ENCODE results near the gene BIN1. TPM values are rescaled to one million over a fixed set of nuclear protein-coding genes. Genes with fewer than 3 reads are reported as not detected.

Gene BIN1
- total RNA-seq, 1 experiment from 2014 or later = 42.5 TPM

DNA sequence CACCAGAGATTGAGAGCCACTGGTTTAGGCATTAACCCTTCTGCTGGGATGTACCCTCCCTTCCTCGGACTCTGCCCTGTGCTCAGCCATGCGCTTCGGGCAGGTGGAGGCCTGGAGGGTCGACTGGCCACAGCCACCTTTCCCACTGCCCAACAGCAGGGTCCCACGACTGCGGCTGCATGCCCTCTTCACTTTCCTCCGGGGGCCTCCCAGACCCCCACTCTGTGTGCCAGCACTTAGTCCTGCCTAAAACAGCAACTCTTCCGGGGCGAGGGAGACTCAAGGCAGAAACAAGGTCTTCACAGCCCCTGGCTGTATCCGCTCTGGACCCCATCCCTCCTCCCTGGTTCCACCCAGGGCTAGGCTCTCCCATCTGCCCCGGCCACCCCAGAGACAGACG is 31.3 kb upstream of the BIN1 start (continued):
- TF ChIP-seq, protein P1, sequence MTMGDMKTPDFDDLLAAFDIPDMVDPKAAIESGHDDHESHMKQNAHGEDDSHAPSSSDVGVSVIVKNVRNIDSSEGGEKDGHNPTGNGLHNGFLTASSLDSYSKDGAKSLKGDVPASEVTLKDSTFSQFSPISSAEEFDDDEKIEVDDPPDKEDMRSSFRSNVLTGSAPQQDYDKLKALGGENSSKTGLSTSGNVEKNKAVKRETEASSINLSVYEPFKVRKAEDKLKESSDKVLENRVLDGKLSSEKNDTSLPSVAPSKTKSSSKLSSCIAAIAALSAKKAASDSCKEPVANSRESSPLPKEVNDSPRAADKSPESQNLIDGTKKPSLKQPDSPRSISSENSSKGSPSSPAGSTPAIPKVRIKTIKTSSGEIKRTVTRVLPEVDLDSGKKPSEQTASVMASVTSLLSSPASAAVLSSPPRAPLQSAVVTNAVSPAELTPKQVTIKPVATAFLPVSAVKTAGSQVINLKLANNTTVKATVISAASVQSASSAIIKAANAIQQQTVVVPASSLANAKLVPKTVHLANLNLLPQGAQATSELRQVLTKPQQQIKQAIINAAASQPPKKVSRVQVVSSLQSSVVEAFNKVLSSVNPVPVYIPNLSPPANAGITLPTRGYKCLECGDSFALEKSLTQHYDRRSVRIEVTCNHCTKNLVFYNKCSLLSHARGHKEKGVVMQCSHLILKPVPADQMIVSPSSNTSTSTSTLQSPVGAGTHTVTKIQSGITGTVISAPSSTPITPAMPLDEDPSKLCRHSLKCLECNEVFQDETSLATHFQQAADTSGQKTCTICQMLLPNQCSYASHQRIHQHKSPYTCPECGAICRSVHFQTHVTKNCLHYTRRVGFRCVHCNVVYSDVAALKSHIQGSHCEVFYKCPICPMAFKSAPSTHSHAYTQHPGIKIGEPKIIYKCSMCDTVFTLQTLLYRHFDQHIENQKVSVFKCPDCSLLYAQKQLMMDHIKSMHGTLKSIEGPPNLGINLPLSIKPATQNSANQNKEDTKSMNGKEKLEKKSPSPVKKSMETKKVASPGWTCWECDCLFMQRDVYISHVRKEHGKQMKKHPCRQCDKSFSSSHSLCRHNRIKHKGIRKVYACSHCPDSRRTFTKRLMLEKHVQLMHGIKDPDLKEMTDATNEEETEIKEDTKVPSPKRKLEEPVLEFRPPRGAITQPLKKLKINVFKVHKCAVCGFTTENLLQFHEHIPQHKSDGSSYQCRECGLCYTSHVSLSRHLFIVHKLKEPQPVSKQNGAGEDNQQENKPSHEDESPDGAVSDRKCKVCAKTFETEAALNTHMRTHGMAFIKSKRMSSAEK (CRISPR knock-in tag; IDR thresholded peaks at IDR 0.05; ENCODE audit: borderline replicate concordance) = no peak

DNA sequence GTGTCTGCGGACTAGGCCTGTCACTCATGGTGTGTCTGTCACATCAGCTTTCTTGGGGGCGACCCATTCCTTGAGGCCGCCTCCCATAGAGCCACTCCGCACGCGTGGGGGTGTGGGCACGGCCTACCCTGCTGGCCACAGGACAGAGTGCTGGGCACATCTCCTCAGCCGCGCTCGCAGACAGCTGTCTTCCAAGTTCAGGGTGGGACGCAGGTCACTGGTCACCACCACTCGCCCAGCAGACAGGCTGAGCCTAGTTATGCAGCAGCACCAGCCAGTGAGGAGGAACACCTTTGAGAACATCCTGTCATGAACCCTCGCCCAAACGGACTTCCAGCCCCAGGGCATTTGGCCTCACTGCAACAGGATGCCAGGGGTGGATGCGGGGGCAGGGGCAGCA is 30.8 kb upstream of the BIN1 start:
- Mint-ChIP-seq H3K27ac (no peak overlapping the region), H3K36me3 (no peaks in the 10 kb centered on the region; the same call in 1 of the 2 replicates), H3K27me3 (ENCODE audit: low read depth) (0 out of 2 replicates have a peak, but pooled peaks cover 2% of the 10 kb centered on the region), H3K4me3 (no peak overlapping the region), H3K4me1 (no peaks in the 10 kb centered on the region), H3K9me3 (peaks cover 12% of the 10 kb centered on the region)
- ChIA-PET CTCF (interaction anchor here (0.9 kb wide), 1 partner anchor 28 kb away, joined by 3 read pairs; no protein-coding TSS in a partner anchor), POLR2A (interaction anchor here (0.6 kb wide), 1 partner anchor 14 kb away, joined by 4 read pairs; no protein-coding TSS in a partner anchor)
- ATAC-seq = no peak
- no peak for DNase-seq (ENCODE audit: low spot score)
- TF ChIP-seq CBFB (CRISPR knock-in tag; IDR thresholded peaks at IDR 0.05; ENCODE audit: low read depth) = no peak
- TF ChIP-seq, protein P2, sequence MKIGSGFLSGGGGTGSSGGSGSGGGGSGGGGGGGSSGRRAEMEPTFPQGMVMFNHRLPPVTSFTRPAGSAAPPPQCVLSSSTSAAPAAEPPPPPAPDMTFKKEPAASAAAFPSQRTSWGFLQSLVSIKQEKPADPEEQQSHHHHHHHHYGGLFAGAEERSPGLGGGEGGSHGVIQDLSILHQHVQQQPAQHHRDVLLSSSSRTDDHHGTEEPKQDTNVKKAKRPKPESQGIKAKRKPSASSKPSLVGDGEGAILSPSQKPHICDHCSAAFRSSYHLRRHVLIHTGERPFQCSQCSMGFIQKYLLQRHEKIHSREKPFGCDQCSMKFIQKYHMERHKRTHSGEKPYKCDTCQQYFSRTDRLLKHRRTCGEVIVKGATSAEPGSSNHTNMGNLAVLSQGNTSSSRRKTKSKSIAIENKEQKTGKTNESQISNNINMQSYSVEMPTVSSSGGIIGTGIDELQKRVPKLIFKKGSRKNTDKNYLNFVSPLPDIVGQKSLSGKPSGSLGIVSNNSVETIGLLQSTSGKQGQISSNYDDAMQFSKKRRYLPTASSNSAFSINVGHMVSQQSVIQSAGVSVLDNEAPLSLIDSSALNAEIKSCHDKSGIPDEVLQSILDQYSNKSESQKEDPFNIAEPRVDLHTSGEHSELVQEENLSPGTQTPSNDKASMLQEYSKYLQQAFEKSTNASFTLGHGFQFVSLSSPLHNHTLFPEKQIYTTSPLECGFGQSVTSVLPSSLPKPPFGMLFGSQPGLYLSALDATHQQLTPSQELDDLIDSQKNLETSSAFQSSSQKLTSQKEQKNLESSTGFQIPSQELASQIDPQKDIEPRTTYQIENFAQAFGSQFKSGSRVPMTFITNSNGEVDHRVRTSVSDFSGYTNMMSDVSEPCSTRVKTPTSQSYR (CRISPR knock-in tag; IDR thresholded peaks at IDR 0.05) = no peak
- no peak for TF ChIP-seq TP53 (CRISPR knock-in tag; IDR thresholded peaks at IDR 0.05)
- no peak for TF ChIP-seq ZNF423 (CRISPR knock-in tag; IDR thresholded peaks at IDR 0.05)
- no peak for TF ChIP-seq JAZF1 (CRISPR knock-in tag; IDR thresholded peaks at IDR 0.05)
- TF ChIP-seq ZNF121 (CRISPR knock-in tag; IDR thresholded peaks at IDR 0.05) = no peak

DNA sequence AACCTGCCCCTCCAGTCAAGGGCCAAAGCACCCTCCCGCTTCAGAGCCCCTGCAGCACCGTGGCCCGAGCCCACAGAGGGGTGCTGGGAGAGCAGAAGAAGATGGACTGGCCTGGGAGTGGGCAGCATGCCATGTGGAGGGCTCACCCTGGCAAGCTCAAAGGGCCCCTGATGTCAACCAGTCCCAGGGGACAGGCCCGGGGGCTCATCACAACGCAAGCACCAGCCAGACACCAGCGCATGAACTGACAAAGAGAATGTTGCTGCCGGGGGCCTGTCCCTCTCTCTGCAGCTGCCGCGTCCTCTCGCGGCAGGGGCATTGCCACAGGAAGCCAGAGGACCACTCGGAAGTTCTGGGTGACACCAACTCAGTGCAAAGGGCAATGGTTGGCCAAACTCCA is 30.3 kb upstream of the BIN1 start:
- Mint-ChIP-seq H3K9me3 (peaks cover 12% of the 10 kb centered on the region), H3K4me3 (no peak overlapping the region), H3K27ac (no peak overlapping the region), H3K27me3 (ENCODE audit: low read depth) (0 out of 2 replicates have a peak, but pooled peaks cover 2% of the 10 kb centered on the region), H3K36me3 (no peaks in the 10 kb centered on the region; the same call in 1 of the 2 replicates), H3K4me1 (no peaks in the 10 kb centered on the region)
- CTCF ChIA-PET = interaction anchor here (0.9 kb wide), 1 partner anchor 28 kb away, joined by 3 read pairs; no protein-coding TSS in a partner anchor
- POLR2A ChIA-PET = interaction anchor here (0.6 kb wide), 1 partner anchor 13 kb away, joined by 4 read pairs; no protein-coding TSS in a partner anchor
- ATAC-seq (no peak), DNase-seq (ENCODE audit: low spot score) (no peak)
- TF ChIP-seq SMAD4 (CRISPR knock-in tag; IDR thresholded peaks at IDR 0.05) (no peak), ZNF317 (CRISPR knock-in tag; IDR thresholded peaks at IDR 0.05; ENCODE audit: borderline replicate concordance, low read depth) (no peak), IRF2 (CRISPR knock-in tag; IDR thresholded peaks at IDR 0.05; ENCODE audit: borderline replicate concordance, low read depth) (no peak), ZNF671 (CRISPR knock-in tag; IDR thresholded peaks at IDR 0.05) (no peak), ESRRA (CRISPR knock-in tag; IDR thresholded peaks at IDR 0.05; ENCODE audit: borderline replicate concordance) (no peak), ZNF396 (CRISPR knock-in tag; IDR thresholded peaks at IDR 0.05; ENCODE audit: borderline replicate concordance) (no peak), JAZF1 (CRISPR knock-in tag; IDR thresholded peaks at IDR 0.05) (no peak), NFE2L1 (CRISPR knock-in tag; IDR thresholded peaks at IDR 0.05) (no peak), TCF7 (CRISPR knock-in tag; IDR thresholded peaks at IDR 0.05; ENCODE audit: low read depth) (no peak), NR3C1 (CRISPR knock-in tag; conservative IDR thresholded peaks at IDR 0.05; ENCODE audit: low read depth) (no peak), TEAD4 (CRISPR knock-in tag; IDR thresholded peaks at IDR 0.05) (no peak)
- TF ChIP-seq, protein P3, sequence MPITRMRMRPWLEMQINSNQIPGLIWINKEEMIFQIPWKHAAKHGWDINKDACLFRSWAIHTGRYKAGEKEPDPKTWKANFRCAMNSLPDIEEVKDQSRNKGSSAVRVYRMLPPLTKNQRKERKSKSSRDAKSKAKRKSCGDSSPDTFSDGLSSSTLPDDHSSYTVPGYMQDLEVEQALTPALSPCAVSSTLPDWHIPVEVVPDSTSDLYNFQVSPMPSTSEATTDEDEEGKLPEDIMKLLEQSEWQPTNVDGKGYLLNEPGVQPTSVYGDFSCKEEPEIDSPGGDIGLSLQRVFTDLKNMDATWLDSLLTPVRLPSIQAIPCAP (CRISPR knock-in tag; IDR thresholded peaks at IDR 0.05) = no peak
- TF ChIP-seq, protein P4, sequence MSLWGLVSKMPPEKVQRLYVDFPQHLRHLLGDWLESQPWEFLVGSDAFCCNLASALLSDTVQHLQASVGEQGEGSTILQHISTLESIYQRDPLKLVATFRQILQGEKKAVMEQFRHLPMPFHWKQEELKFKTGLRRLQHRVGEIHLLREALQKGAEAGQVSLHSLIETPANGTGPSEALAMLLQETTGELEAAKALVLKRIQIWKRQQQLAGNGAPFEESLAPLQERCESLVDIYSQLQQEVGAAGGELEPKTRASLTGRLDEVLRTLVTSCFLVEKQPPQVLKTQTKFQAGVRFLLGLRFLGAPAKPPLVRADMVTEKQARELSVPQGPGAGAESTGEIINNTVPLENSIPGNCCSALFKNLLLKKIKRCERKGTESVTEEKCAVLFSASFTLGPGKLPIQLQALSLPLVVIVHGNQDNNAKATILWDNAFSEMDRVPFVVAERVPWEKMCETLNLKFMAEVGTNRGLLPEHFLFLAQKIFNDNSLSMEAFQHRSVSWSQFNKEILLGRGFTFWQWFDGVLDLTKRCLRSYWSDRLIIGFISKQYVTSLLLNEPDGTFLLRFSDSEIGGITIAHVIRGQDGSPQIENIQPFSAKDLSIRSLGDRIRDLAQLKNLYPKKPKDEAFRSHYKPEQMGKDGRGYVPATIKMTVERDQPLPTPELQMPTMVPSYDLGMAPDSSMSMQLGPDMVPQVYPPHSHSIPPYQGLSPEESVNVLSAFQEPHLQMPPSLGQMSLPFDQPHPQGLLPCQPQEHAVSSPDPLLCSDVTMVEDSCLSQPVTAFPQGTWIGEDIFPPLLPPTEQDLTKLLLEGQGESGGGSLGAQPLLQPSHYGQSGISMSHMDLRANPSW (CRISPR knock-in tag; conservative IDR thresholded peaks at IDR 0.05; ENCODE audit: low read depth) = no peak
- TF ChIP-seq, protein P5, sequence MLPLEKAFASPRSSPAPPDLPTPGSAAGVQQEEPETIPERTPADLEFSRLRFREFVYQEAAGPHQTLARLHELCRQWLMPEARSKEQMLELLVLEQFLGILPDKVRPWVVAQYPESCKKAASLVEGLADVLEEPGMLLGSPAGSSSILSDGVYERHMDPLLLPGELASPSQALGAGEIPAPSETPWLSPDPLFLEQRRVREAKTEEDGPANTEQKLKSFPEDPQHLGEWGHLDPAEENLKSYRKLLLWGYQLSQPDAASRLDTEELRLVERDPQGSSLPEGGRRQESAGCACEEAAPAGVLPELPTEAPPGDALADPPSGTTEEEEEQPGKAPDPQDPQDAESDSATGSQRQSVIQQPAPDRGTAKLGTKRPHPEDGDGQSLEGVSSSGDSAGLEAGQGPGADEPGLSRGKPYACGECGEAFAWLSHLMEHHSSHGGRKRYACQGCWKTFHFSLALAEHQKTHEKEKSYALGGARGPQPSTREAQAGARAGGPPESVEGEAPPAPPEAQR (CRISPR knock-in tag; IDR thresholded peaks at IDR 0.05) = no peak
